ENCODE data around the gene CUL5.

DNA sequence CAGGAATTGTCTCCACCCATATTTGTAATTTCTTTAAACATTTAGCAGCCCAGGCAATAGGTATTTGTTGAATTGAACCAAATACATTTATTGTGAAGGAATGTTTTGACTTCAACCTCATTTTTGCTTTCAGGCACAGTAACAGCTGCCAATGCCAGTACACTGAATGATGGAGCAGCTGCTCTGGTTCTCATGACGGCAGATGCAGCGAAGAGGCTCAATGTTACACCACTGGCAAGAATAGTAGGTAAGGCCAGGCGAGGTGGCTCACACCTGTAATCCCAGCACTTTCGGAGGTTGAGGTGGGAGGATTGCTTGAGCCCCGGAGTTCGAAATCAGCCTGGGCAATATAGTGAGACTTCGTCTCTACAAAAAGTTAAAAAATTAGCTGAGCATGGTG, 133.6 kb downstream of the CUL5 start:
- TF ChIP-seq, protein P1, sequence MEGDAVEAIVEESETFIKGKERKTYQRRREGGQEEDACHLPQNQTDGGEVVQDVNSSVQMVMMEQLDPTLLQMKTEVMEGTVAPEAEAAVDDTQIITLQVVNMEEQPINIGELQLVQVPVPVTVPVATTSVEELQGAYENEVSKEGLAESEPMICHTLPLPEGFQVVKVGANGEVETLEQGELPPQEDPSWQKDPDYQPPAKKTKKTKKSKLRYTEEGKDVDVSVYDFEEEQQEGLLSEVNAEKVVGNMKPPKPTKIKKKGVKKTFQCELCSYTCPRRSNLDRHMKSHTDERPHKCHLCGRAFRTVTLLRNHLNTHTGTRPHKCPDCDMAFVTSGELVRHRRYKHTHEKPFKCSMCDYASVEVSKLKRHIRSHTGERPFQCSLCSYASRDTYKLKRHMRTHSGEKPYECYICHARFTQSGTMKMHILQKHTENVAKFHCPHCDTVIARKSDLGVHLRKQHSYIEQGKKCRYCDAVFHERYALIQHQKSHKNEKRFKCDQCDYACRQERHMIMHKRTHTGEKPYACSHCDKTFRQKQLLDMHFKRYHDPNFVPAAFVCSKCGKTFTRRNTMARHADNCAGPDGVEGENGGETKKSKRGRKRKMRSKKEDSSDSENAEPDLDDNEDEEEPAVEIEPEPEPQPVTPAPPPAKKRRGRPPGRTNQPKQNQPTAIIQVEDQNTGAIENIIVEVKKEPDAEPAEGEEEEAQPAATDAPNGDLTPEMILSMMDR (IDR thresholded peaks at IDR 0.05 in 4 of 5, conservative IDR thresholded peaks at IDR 0.05 in 1 of 5): no peak
- no peak for TF ChIP-seq POLR2A (IDR thresholded peaks at IDR 0.05)

Data from gastrocnemius medialis (tissue), 4 donors.